ENCODE data around the gene THAP4.

Gene THAP4, protein sequence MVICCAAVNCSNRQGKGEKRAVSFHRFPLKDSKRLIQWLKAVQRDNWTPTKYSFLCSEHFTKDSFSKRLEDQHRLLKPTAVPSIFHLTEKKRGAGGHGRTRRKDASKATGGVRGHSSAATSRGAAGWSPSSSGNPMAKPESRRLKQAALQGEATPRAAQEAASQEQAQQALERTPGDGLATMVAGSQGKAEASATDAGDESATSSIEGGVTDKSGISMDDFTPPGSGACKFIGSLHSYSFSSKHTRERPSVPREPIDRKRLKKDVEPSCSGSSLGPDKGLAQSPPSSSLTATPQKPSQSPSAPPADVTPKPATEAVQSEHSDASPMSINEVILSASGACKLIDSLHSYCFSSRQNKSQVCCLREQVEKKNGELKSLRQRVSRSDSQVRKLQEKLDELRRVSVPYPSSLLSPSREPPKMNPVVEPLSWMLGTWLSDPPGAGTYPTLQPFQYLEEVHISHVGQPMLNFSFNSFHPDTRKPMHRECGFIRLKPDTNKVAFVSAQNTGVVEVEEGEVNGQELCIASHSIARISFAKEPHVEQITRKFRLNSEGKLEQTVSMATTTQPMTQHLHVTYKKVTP

DNA sequence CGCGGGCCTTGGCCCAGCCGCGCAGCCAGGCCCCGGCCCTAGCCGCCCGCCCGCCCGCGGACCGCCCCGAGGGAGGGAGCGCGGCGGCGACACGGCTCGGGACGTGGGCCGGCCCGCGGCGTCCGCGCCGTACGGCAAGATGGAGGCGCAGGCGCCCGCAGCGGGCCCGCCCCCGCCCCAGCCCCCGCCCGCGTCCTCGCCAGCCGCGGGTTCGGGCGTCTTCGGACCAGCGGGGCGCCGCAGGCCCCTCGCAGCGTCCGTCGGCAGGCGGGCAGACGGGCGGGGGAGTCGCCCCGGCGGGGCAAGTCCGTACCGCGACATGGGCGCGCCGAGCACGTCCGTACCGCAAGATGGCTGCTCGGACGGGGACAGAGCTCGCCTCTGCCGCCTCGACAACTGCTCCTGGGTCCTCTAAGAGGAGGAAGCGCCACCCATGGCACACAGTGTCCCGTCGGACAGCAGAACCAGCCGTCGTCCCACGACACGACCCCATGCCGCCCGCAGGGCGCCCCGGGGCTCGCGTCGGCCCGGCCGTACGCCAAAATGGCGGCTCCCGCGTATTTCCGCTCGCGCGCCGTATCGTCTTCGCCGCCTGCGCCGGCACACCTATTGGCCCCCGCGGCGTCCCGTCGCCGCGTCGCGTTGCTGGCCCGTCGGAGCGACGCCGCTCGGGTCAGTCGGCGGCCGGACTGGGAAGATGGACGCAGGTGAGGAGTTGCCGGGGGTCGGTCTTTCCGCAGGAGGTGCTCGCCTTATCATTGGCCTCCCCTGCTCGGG lies at the start of gene THAP4, which contains the start of gene ATG4B:
TSS of gene THAP4 (minus strand) at position 141 of the 777 bp plus-strand sequence. CDS start 141 bp downstream, outside the sequence.
TSS of gene ATG4B (plus strand) at position 676 of the 777 bp plus-strand sequence. CDS start at position 698, 22 bp downstream.
- DNase-seq (ENCODE audit: low spot score) (peak; percentile 93), FAIRE-seq (peak; percentile 88)

DNA sequence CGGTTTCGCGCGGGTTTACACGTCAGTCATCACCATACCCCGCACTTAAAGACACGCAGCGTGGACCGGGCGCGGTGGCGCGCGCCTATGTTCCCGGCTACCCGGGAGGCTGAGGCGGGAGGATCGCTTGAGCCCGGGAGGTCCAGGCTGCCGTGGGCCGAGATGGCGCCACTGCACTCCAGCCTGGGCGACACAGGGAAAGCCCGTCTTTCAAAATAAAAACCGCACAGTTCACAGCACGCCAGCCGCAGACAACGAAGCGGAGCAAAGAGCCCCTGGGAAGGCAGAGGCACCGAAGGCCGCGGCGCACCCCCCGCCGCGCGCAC lies 49.3 kb upstream of the THAP4 start:
- DNase-seq (ENCODE audit: low spot score) (no peak), FAIRE-seq (no peak)

DNA sequence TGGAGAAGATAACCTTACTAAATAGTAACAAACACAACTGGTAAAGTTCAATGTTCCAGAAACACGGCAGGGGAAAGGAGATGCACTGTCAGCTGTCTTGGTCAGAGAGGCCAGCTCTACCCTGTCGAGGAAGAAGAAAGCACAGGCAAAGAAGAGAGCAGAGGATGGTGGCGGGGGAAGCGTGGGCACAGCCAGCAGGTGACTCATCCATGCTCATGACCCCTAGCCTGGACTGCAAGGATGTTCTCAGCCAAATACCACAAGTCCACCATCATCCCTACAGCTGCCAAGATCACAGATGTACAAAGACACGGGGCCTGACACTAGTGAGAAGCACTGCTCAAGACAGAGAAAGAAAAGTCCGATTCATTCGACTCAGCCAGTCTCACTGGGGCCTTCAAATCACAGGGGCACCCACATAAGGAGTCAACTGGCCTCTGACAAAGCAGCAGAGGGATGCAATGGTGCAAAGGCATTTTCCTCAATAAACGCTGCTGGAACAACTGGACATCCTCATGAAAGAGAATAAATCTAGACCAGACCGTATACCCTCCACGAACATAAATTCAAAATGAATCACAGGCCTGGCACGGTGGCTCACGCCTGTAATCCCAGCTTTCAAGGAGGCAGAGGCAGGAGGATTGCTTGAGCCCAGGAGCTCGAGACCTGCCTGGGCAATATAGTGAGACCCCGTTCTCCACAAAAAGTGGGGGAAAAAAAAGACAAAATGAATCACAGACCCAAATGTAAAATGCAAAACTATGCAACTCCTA lies 44.1 kb upstream of the THAP4 start:
- DNase-seq (ENCODE audit: low spot score) = peak; percentile 76
- FAIRE-seq = no peak

DNA sequence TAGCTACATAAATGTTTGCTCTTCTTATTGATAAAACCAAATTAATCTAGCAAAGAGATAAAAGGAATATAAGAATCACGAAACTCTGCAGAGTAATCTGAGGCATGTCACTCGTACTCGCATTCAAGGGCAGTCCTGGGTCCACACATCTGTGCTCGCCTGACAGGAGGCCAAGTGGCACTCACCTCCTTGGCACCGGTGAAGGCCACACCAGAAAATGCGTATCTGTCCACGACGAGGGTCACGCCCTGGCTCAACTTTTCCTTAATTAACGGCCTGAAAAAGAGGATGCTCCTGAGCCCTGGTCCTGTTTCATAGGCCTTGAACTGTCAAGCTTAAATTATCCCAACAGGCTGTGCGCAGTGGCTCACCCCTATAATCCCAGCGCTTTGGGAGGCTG lies 43.1 kb upstream of the THAP4 start:
- no peak for FAIRE-seq
- DNase-seq (ENCODE audit: low spot score) = no peak

DNA sequence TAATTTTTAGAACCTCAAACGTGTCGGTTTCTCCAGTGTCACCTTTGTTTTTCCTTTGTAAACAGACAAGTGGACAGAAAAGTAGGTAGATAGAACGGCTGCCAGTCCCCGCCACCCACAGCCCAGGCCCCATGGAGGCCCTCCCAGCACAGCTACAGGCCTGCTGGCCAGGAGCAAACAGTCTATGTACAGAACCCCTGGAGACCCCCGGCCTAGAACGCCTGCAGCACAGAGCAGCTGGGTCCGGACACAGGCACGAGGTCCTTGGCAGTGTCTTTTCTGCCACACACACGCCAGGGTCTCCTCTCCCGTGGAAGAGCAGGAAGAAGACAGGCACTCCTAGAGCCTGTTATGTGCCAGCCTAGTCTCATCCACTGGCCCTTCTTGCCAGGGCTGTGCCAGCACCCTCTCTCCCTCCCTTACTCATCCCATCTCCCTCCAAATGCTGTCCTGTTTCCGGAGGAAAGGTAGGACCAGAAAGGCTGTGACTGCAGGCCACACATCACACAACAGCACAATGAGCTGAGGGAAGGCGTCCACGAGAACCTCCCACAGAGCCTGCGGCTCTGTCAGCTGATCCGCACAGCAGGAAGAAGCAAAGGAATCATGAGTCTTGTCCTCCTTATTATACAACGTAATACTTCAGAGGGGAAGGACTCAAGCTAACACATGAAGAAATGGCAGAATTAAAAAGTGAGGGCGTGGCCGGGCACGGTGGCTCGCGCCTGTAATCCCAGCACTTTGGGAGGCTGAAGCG lies 42.0 kb upstream of the THAP4 start:
- no peak for FAIRE-seq

DNA sequence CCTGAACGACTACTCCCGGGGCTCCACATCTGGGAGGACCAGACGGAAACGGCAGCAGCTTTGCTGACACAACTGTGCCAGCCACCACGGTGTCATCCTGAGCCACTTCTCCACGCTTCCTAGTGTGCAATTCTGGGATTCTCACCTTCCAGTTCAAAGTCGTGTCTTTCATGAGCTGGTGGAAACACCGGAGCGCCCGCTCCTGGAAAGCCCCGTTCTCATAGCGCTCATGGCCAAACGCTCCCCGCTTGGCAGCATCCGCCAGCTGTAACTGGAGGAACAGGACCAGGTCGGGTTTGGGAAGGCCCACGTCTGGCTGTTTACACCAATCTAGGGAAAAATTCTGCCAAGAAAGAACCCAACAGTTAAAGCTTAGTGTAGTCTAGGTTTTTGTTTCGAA lies 41.3 kb upstream of the THAP4 start:
- FAIRE-seq = no peak
- no peak for DNase-seq (ENCODE audit: low spot score)

More for the DNA sequence above, 42.0 kb upstream of the THAP4 start:
- no peak for DNase-seq (ENCODE audit: low spot score)

DNA sequence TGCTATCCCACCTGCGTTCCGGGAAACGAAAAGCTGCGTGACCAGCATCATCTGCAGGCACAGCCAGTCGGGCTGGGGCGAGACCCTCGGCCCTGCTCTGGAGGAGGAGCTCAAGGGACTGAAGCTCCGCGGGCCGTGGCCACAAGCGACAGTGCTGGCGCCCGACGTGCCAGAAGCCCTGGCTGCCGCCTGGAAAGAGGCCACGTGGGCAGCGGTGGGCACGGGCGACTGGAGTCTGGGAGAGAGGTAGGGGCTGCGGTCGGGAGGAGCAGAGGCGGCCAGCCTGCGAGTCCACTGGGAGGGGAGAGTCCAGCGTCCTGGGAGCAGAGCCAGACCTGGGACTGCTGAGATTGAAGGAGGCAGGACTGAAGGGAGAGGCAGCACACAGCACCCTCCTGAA lies 40.4 kb upstream of the THAP4 start:
- no peak for FAIRE-seq
- no peak for DNase-seq (ENCODE audit: low spot score)

DNA sequence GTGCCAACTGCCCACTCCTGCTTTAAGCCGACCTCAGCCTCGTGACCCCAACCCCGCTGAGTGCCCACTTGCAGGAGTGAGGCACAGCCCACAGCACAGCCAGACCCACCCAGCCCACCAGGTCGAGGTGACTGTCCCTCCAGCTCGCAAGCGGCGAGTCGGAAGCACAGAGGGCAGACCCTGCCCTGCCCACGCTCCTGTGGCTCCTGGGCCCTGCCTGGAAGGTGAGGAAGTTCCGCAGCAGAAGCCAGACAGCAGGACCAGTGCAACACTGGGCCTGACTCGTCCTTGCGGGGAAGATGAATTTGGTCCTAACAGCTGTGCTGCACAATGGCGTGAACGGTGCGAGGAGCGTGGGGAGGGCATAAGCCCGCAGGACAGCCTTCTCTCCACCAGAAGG lies 39.7 kb upstream of the THAP4 start:
- DNase-seq (ENCODE audit: low spot score) (no peak), FAIRE-seq (no peak)

DNA sequence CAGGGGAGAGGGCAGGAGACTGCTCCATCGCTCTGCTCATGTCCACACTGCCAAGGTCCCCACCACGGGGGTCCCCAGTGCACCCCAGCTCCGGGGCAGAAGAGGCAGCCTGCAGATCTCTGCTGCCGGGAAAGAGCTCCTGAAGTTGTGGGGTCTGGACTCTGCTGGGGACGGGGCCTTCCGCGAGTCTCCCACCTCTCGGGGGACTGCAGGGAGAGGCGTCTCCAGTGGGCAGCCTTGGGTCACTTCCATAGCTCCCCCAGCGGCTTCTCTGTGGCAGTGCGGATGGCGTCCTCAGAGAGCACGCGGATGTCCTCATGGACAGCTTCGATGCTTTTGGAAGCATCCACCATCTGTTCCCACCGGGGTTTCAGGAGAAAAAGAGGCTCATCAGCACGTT lies 38.9 kb upstream of the THAP4 start:
- FAIRE-seq (no peak), DNase-seq (ENCODE audit: low spot score) (no peak)

DNA sequence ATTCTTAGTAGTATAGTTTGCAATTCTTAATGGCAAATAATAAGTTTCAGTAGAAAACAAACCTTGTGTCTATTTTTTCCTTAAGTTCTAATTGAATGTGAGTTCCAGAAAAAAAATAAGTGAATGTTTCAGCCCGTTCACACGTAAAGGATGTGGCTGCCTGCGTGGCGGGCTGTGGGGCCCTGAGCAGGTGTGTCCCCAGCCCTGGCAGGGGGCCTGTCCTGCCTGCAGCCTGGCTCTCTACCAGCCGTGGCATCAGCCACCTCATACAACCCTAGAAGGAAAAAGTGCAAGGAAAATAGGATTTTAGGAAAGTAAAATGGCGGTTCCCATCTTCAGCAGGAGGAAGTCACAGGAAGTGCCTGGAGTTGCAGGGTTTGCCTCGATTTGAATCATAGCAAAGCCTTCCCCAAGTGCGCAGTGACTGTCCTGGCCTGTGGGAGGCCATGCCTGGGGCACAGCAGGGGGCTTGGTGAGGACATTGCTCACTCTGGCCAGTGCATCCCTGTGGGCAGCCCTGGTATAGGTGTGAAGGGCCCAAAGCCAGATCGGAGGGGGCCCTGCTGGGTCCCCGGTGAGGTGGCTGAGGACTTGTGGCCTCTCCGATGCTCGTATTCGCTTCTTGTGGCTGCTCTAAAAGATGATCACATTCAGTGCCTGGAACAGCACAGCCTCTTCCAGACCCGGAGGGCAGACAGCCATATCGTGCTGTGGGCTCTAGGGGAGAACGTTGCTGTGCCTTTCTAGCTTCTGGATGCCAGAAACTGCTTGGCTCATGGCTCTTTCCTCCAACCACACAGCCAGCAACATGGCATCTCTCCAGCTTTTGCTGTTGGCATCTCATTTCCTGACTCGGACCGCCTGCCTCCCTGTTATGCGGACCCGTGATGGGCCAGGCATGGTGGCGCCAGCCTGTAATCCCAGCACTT lies 37.1 kb upstream of the THAP4 start:
- FAIRE-seq (no peak), DNase-seq (ENCODE audit: low spot score) (no peak)

DNA sequence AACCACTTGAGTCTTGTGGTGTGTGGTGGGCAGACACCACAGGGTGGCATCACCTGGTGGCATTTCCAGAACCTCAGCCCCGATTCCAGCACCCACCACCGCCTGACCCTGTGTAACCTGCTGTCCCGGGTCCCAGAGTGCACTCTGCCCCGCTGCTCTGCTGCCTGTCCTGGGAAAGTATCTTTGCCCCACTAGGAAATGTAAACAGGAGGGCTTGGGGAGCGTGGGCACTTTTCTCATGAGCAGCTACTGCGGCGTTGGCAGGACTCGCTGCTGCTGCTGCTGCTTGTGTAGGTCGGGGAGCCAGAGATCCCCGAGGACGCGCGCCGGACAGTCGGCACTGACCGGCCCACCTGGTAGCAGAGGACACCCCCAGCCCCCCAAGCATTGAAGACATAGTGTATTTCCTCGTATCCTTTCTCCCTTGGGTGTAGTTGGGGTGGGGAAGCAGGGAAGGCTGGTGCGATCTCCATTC lies 36.3 kb upstream of the THAP4 start:
- FAIRE-seq = no peak
- DNase-seq (ENCODE audit: low spot score) = no peak

DNA sequence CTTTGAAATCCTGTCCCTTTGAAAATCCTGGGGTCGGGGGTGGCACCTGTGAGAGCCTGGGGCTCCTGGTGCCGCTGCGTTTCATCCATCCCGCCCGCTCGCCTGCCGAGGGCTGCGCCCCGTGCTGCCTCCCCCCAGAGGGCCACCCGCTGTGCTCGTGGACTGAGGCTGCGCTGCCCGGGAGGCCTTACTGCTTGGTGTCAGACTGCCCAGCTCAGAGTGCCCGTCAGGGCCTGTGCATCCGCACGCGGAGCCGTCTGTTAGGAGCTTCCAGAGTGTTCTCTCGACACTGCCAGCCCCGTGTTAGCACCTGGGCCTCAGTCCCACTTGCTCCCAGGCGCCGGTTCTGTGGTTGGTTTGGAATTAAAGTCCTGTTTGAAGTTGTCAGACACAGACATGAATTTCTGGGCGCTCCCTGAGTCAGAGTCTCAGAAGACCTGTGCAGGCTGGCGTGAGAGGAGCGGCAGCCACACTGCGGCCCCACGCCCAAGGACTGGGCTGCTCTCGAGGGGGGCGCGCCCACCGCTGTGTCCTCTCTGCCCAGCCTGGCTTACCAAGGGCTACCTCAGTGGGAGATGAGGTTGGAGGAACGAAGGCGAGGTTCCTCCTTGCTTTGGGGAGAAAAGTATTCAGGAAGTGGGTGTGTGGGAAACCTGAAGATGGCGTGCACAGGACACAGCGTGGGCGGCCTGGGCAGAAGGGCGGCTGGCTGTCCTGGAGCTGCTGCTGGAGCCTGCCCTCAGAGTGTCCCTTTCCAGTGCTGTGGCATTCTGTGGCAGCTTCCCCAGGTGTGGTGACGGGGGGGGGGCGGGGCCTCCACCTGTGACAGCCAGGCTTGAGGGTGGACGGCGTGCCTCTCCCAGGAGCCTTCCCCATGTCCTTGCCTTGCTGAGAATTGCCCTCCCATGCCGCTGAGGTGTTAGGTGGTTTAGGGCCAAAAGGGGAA lies 35.6 kb upstream of the THAP4 start:
- no peak for DNase-seq (ENCODE audit: low spot score)
- no peak for FAIRE-seq

DNA sequence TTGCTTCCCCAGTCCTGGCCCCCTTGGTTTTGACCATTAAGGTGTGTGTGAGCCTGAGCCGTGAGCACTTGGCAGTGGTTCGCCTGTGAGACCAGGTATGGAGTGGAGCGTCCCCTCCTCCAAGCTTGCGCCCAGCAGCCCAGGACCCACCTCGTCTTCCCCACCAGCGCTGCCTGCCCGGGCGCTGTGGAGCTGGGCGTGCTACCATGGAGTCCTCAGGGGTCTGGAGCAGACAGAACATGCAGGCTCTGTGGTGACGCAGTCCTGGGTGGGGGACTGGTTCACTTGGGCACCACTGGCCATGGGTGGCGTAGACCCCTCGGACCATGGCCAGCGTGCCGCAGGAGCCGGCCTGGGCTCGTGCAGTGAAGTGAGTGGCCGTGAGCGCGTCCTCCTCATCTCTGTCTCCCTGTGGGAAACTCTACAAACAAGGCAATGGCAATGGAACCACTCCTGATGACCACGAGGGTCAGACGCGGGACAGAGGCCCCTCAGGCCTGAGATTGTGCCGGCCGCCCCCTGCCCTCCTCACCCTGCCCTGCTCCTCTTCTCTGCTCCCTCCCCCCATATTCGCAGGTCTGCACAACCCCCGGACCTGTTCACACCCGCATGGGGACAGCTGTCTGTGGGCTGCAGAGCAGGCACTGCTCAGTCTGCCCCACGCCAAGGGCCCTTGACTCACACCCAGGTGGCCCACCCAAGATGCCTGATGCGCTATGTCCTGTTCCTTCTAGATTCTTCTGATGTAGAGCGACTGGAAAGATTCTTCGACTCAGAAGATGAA lies 34.7 kb upstream of the THAP4 start:
- DNase-seq (ENCODE audit: low spot score) = no peak
- no peak for FAIRE-seq

DNA sequence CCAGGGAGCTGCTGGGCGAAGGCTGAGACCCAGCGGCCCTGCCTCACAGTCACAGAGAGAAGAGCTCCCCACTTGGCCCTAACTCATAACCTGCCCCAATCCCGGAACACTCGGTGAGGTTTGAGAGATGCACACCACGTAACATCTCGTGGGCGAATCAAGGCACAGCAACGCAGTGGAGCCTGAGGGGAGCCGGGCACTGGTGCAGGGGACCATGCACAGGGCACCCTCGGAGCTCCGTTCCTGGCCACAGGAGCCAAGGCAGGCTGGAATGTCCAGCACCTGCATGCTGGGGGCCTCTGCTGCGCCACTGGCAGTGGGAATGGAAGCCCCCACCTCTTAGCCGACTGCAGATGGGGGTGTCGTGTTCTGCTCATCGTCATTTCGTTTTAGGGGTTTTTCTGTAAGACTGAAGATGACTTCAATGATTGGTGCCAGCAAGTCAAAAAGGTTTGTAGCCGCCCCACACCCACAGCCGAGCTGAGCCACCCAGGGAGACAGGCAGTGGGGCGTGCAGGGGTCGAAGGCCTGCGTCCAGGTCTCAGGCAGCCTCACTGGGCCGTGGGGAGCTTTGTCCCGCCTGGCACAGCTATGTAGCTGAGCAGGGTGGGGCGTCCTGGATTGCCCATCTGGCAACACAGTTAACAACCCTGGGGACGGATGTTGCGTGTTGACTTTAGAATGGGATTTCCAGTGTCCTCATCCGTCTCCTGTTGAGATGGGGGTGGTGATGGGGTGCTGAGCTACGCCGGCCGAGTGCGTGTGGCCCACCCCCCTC lies 33.6 kb upstream of the THAP4 start:
- no peak for FAIRE-seq
- DNase-seq (ENCODE audit: low spot score) = no peak

DNA sequence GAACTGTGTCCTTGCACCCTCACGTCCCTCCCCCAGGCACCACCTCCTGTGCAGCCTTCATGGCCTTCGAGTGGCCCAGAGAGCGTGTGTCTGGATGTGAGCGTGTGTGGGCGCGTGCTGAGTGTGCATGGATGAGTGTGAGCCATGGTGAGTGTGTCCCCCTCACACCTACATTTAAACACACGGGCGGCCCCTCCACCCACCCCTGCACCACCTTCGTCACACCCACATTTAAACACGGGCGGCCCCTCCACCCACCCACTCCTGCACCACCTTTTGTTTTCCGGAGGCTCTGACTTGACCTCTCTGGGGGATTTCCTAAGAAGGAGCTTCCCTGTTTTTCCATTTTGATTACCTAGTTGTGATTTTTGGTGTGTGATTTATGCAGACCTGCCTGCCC lies 31.9 kb upstream of the THAP4 start:
- DNase-seq (ENCODE audit: low spot score) (no peak), FAIRE-seq (no peak)

DNA sequence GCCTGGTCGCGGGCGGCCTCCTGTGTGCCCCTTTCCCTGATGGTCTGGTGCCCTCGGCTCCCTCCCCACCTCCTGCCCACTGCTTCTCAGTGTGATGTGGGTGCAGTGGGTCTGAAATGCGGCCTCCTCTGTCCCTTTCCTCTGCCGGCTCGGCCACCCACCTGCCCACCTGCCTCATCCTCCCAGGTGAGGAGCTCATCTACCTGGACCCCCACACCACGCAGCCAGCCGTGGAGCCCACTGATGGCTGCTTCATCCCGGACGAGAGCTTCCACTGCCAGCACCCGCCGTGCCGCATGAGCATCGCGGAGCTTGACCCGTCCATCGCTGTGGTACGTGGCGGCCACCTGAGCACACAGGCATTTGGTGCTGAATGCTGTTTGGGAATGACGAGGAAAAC lies 31.4 kb upstream of the THAP4 start:
- FAIRE-seq = no peak
- no peak for DNase-seq (ENCODE audit: low spot score)

Data from urothelium cell line (cell line).